Activated gamma-delta T cell treated with Interleukin-2 at 50 U/mL for 16 hours (primary cell): ENCODE measurements around the gene BACH1.

Source experiments
- DNase-seq: peaks from one replicate; pipeline ENCODE4 v3.0.0-alpha.2; 2020

Gene BACH1

DNA sequence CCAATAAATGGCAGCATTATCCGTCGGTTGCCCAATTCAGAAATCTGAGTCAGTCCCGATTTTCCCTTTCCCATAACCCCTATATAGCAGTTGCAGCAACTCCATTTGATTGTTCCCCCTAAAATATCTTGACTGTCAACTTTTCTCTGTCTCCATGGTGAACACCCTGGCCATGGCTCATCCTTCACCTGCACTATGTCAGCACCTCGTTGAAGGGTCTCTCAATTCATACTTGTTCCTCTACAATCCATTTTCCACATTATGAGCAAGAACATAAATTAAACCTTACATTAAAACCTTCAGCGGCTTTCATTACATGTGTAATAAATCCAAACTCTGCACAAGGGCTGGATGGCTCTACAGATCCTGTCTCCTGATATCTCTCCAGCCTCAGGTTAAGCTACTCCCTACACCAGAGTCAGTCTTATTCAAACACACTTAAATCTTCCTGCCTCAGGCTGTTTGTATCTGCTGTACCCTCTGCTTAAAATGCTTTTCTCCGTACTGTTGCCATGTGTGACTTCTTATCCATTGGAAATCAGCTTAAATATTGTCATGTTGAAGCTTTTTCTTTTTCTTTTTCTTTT lies 87.3 kb downstream of the BACH1 start:
- DNase-seq, result no peak

DNA sequence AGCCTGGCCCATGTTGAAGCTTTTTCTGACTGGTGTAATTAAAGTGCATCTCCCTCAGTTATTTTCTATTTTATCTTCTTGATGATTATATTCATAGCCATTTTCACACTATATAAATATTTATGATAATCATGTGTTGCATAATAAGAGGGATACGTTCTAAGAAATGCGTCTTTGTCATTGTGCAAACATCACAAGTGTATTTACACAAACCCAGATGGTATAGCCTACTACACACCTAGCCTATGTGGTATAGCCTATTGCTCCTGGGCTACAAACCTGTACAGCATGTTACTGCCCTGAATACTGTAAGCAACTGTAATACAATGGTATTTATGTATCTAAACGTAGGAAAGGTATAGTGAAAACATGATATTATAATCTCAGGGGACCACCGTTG lies 88.1 kb downstream of the BACH1 start:
- DNase-seq, result no peak

DNA sequence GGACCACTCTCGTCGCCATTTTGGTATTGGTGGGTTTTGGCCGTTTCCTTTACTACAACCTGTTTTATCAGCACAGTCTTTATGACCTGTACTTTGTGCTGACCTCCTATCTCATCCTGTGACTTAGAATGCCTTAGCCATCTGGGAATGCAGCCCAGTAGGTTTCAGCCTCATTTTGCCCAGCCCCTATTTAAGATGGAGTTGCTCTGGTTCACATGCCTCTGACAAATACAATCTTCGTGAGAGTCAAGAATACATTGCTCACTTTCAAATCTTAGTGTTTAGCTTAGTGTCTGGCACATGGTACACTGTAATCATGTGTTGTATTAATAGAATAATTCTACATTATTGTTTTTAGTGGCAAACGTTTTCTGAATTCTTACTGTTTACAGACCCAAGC lies 88.9 kb downstream of the BACH1 start:
- DNase-seq, result no peak

DNA sequence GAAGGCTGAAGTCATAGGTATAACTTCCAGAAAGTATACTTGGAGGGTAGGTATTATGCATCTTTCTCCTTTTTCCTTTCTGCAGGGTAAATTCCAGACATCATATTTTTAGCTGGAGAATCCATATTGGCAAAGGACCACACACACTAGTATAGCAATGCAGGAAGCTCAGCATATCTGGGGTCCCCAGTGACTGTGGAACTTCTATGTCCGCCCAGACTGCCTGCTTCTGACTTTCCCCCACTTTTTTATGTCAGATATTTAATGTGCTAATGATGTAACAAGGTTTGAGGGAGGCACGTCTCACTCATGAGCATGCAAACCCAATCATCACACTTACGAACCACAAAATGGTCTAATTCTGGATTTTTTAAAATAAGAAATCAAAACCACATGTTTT lies 90.4 kb downstream of the BACH1 start:
- no peak for DNase-seq

DNA sequence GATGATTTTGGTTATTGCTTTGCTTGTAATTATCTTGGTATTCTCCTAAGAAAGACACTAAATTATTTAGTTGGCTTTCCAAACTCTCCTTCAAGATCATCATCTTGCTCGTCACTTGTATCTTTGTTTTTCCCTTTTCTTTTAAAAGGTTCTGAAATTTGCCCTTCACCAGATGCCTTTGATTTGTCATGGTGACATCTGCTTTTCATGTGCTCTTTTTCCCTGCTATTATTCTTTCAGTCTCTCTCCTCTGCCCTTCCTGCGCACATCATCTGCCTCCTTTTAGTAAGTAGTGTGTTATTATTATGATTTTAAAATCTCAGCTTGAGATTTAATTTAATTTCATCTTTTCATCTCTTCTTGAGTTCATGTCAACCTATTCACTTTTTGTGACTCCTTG lies 92.1 kb downstream of the BACH1 start:
- no peak for DNase-seq

DNA sequence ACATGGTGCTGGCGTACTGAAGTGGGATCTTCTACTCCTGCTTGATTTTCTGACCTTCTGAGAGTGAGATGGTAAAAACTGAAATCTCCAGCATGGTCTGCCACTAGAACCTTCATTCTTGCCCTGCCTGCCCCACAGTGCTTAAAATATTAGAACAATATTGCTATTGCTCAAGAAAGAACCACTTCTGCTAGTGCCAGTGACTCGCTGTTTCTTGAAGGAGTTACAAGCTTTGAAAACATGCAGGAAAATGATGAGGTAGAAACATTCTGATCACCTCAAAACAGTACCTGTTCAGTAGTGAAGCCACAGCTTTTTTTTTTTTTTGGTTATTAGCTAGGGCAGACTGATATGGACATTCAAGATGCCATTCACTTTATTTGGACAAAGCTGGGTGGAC lies 95.3 kb downstream of the BACH1 start:
- DNase-seq, result no peak
